HFF-Myc (cell line): ENCODE results near the gene SOS1.
"Not testable (repeated sequence)": the region's sequence is repeated elsewhere in the genome, so short reads cannot be mapped to it uniquely, and the experiment has no call there.

Experiments used
- DNase-seq: peaks from one replicate; pipeline ENCODE4 v3.0.0-alpha.2; 2011; ENCODE audit warnings: low read depth; ENCODE audit errors: extremely low read depth
- H3K4me3 ChIP-seq: replicated peaks from 2 replicates; pipeline ENCODE4 v1.5.1; 2011; ENCODE audit warnings: low read depth, mild to moderate bottlenecking, control low read depth, low read length
- TF ChIP-seq, protein P1 (sequence below): IDR thresholded peaks from 2 replicates; pipeline ENCODE4 v1.5.1; 2012; ENCODE audit warnings: mild to moderate bottlenecking, low read depth, low read length, control low read depth; ENCODE audit errors: missing control alignments

Gene SOS1

GRCh38 chr2:39065616-39066015 is 55.2 kb downstream of the SOS1 start:
- no peak overlapping the region for H3K4me3 ChIP-seq
- DNase-seq: no peak
- TF ChIP-seq, protein P1, sequence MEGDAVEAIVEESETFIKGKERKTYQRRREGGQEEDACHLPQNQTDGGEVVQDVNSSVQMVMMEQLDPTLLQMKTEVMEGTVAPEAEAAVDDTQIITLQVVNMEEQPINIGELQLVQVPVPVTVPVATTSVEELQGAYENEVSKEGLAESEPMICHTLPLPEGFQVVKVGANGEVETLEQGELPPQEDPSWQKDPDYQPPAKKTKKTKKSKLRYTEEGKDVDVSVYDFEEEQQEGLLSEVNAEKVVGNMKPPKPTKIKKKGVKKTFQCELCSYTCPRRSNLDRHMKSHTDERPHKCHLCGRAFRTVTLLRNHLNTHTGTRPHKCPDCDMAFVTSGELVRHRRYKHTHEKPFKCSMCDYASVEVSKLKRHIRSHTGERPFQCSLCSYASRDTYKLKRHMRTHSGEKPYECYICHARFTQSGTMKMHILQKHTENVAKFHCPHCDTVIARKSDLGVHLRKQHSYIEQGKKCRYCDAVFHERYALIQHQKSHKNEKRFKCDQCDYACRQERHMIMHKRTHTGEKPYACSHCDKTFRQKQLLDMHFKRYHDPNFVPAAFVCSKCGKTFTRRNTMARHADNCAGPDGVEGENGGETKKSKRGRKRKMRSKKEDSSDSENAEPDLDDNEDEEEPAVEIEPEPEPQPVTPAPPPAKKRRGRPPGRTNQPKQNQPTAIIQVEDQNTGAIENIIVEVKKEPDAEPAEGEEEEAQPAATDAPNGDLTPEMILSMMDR: no peak

- DNase-seq: no peak
- no peak overlapping the region for H3K4me3 ChIP-seq
- TF ChIP-seq, protein P1: no peak
Measured at GRCh38 chr2:39062320-39062719, 58.5 kb downstream of the SOS1 start.

DNA sequence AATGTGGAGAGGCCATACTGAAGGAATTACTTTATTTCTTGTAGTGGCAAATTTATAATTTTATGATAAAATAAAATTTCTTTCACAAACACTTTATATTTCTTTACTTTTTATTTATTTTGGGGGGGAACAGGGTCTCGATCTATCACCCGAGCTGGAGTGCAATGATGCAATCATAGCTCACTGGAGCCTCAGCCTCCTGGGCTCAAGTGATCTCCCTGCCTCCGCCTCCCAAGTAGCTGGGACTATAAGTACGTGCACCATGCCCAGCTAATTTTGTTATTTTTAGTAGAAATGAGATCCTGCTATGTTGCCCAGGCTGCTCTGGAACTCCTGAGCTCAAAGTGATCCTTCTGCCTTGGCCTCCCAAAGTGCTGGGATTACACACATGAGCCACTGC is 59.6 kb downstream of the SOS1 start:
- no peak overlapping the region for H3K4me3 ChIP-seq
- DNase-seq: no peak
- TF ChIP-seq, protein P1: no peak

- TF ChIP-seq, protein P1: peak; percentile 39
- DNase-seq: peak; percentile 27
- H3K4me3 ChIP-seq: no peak overlapping the region
Measured at GRCh38 chr2:39059366-39059952, 61.4 kb downstream of the SOS1 start.

DNA sequence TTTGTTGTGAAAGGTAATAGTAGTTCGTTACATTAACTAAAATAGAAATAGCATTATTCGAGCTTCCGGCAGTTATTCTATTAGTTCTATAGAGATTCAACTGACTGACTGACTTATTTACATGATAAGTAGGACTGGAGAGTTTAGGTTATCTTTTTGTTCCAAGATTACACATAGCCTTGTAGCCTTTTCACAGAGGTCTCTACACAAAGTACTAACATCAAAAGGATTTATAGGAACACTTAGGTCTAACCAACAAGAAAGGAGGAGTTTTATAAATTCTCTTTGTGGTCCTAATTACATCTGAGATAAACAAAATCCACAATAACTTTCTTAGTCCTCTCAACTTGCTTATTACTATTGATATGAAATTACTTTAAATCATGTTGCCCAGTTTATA is 62.8 kb downstream of the SOS1 start:
- TF ChIP-seq, protein P1: no peak
- no peak for DNase-seq
- no peak overlapping the region for H3K4me3 ChIP-seq

GRCh38 chr2:39052665-39053064 is 68.2 kb downstream of the SOS1 start:
- H3K4me3 ChIP-seq, DNase-seq: not testable (repeated sequence)

DNA sequence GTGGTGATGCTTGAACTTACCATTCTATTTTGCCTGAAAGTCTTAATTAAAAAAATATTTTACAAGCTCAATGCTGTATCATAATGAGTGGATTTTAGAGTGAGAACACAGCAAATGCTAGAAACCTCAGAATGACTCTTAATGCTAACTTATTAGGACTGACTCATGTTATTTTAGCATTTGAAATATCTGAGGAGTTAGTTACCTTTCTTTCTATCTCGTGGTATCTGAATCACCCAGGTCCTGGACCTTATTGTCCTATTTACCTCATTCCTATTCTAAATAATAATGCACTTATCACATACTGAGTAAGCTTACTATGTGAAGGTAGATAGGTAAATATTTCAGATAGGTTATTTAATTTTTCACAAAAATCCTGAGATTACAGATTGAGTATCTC is 70.7 kb downstream of the SOS1 start:
- DNase-seq: no peak
- TF ChIP-seq, protein P1: no peak
- no peak overlapping the region for H3K4me3 ChIP-seq
